GM19468 (cell line): Measurements from ENCODE around the gene SPATA2L.

ENCODE experiments used
- ATAC-seq: cut with Tn5 transposase; IDR thresholded peaks from one replicate; pipeline ENCODE4 v1.9.1; 2021; ENCODE audit warnings: mild to moderate bottlenecking, moderate library complexity, moderate number of reproducible peaks; ENCODE audit not compliant: unreplicated experiment; ENCODE audit errors: extremely low read depth

Gene SPATA2L, protein sequence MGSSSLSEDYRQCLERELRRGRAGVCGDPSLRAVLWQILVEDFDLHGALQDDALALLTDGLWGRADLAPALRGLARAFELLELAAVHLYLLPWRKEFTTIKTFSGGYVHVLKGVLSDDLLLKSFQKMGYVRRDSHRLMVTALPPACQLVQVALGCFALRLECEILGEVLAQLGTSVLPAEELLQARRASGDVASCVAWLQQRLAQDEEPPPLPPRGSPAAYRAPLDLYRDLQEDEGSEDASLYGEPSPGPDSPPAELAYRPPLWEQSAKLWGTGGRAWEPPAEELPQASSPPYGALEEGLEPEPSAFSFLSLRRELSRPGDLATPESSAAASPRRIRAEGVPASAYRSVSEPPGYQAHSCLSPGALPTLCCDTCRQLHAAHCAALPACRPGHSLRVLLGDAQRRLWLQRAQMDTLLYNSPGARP

DNA sequence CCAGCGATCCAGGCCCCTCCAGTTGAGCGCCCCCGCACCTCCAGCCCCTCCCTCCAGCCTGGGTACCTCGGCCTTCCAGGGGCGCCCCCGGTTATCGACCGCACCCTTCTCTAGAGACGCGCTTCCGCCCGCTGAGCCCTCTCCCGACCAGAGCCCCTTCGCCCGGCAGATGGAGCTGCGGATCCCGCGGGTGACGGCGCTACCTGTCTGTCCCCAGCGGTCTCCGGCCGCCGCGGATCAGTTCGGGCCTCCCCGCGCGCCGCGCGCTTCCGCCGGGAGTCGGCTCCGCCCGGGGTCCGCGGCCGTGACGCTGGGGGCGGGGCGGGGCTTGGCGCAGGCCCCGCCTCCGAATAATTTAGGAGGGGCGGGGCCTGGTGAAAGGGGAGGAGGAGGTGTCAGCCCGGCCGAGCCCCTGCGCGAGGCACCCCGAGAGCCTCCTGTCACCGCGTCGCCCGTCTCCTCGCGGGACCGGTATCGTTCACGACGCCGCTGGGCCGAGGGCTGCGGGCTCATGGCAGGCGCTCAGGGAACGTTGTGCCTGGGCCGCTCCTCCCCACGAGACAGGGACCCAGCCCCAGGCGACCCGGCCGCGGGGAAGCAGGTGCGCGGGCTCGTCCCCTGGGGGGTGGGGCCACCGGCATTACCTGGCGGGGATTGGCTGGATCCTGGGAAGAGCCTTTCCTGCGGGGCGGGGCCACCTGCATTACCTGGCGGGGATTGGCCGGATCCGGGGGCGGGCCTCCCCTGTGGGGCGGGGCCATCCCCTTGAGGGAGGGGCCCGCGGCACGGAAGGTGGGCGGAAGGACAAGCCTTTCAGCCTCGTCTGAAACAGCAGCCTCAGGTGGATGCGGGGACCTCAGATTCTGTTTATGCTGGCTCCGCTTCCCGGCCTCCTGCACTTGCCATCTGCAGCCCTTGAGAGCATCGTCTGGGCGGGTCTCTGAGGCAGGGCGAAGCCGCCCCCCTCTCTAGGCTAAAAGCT is at the start of gene SPATA2L:
Gene SPATA2L (minus strand): TSS at position 281 of the 982 bp plus-strand sequence. CDS start 473 bp downstream, outside the sequence.
- peak; percentile 62 for ATAC-seq

DNA sequence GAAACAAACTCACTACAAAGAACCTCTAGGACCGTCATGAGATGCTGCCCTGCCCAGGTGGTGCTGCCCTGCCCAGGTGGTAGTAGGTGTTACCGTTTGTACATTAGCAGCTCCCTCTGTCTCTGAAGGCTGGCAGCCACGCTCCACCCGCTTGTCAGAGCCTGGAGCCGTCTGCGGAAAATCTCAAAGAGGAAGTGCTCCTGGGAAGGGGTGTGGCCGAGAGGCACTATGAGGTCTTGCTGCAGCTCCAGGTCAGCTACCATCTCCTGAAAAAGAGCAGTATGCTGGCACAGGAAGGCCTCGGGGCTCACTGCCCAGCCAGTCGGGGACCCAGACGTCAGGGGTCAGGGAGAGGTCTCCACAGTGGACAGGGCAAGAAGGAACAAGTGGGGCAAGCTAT is 48.1 kb upstream of the SPATA2L start:
- no peak for ATAC-seq

DNA sequence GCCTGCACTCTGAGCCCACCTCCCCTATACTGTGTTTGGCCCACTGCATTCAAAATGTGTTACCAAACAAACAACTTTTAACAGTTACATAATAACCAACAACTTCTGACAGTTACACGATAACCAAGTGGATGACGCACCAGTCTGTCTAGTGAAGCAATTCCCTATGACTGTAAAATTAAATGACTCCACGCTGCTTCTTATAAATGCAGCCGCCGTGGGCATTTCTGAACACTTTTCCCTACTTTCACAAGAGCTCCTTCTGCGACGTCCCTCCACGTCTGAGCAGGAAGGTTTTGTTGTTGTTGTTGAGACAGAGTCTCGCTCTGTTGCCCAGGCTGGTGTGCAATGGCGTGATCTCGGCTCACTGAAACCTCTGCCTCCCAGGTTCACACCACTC is 47.4 kb upstream of the SPATA2L start:
- ATAC-seq: no peak

DNA sequence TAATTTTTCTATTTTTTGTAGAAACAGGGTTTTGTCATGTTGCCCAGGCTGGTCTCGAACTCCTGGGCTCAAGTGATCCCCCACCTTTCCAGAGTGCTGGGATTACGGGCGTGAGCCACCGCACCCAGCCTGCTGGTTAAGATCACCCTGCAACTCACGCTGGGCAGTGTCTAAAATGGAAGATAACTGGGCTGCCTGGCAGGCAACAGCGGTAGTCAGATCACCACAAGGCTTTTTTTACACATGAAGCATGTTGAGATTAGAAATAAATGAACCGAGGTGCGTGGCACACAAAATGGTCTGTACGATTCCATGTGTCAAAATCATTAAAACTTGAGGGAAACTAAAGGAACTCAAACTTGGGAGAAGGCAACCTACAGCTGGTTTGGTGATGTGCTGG is 46.6 kb upstream of the SPATA2L start:
- ATAC-seq: no peak

DNA sequence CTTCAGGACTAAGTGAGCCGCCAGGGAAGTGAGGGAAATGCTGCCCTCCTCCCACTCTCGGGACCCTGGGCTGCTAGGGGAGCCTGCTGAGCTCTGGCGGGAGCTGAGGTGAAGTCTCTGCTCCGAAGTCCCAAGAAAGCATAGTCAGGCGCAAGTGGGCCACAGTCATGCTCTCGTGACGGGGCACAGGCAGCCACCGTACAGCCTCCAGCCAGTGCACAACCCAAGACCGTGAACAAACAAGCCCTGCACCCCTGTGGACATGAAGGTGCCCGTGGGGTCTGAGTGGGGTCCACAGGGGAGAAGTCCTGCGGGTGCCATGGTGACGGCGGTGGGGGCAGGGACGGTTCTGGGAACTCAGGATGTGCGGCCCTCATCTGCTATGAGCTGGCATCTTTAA is 44.5 kb upstream of the SPATA2L start:
- ATAC-seq: no peak

DNA sequence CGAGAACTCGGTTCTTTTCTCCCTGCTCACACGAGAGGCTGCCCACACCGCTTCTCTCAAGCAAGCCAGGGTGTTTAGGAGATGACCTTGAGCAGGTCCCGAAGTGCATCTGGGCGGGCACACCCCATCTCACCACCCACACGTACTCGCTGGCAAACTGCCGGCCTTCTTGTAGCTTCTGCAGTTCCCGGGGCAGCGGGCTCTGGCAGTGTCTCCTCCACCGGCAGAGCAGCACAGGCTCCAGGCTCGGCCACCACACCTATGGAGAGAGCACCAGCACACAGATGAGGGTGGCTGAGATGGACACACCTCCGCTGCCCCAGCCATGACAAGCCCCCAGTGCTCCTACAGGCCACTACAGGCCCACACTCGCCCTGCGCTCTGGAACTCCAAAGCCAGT is 43.3 kb upstream of the SPATA2L start:
- ATAC-seq: no peak

DNA sequence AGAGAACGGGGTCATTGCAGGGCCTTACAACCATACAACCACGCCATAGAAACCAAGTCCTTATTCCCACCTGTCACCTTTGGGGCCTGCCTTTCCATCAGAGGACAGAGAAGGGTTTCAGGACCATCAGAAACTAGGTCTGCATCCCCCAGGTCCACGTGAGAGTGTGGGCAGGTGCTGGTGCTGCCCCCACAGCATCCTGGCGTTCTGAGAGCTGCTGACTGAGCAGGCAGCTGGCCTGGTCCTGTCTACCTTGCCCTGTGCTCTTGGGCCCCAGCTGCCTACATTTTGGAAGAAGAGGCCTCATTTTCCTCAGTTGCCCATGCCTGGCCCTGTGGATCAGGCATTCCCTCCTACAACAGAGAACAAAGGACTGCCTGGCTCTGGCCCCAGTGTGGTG is 41.4 kb upstream of the SPATA2L start:
- ATAC-seq: no peak

DNA sequence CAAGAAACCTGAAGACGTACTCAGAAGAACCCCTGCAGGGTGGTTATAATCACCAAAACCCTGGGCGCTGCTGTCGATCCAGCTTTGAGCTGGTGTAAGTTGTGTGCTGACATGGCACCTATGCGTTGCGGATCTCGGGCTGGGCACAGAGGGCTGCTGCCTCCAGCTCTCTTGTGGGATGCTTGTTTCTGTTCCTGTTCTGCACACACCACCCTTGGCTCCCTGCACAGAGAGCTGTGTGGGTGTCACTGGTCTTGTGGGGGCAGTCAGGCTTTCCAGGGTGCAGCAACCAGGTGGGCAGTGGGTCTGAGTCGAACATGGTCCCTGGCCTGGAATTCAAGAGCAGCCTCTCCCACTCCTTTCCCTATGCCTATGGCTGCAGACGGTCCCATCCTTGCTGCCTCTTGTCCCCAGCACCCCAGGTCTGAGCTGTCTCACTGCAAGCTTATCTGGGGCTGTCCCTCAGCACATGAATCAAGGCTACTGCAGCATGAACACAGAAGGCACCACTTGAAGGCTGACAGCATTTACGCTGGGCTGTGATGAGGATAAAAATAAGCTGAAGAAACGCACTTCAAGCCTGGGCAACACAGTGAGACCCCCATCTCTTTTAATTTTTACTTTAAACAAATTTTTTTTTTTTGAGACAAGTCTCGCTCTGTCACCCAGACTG is 40.0 kb upstream of the SPATA2L start:
- no peak for ATAC-seq

DNA sequence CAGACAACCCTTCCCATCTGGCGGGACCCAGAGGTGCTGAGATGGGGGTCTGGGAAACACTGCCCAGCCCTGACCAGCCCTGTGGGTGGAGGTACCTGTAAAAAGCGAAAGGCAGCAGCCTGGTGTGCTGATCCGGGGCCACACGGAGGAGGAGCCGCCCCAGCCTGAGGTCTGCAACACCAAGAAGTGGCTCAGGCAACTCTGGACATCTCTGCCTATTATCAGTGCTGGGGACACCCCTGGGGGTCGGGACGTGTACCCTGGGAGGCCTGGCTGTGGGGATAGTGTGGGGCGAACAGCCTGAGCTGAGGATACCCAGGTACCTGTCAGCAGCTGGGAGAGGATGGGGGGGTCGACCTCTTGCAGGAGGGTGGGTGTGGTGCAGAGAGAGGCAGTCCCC is 37.9 kb upstream of the SPATA2L start:
- no peak for ATAC-seq

DNA sequence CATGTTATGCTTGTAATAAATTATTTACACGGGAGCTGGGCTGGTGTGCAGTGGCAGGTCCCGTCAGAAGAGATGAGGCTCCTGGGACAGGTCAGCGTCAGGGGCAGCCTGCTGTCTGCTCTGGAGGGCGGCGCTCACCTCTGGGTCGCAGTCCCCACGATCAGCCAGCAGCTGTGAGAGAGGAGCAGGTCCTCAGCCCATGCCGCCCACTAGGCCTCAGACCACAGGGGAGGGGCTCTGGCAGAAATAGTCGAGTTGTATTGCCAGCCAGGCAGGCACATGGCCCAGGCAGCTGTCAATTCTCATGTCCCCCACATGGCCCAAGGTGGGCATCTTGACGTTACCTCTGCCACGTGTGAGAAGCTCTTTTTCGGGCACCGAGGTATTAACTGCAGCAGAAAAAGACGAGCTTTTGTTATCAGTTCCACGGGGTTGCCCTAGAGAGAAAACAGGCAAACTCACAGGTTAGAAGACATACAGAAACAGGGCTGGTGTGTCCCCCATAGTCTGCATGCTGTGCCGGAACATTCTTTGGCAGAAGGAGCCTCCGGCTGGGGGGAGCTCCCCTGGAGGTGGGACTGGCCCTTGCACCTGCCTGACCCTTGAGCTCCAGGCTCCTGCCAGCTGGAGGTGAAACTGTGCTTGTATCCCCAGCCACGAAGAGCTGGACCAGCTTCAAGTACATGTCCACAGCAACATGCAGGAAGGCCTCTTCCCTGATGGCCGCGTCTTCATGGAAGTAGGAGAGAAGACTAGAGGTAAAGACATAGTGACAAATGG is 37.2 kb upstream of the SPATA2L start:
- ATAC-seq: no peak

DNA sequence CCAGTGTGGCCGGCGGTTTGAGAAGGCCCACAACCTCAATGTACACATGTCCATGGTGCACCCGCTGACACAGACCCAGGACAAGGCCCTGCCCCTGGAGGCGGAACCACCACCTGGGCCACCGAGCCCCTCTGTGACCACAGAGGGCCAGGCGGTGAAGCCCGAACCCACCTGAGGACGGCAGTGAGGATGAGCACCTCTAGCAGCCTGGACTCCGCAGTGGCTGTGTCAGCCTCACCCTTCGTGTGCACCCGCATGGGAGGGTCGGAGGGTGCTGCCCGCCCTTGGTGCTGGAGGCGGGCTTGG is 36.5 kb upstream of the SPATA2L start:
- ATAC-seq: no peak

DNA sequence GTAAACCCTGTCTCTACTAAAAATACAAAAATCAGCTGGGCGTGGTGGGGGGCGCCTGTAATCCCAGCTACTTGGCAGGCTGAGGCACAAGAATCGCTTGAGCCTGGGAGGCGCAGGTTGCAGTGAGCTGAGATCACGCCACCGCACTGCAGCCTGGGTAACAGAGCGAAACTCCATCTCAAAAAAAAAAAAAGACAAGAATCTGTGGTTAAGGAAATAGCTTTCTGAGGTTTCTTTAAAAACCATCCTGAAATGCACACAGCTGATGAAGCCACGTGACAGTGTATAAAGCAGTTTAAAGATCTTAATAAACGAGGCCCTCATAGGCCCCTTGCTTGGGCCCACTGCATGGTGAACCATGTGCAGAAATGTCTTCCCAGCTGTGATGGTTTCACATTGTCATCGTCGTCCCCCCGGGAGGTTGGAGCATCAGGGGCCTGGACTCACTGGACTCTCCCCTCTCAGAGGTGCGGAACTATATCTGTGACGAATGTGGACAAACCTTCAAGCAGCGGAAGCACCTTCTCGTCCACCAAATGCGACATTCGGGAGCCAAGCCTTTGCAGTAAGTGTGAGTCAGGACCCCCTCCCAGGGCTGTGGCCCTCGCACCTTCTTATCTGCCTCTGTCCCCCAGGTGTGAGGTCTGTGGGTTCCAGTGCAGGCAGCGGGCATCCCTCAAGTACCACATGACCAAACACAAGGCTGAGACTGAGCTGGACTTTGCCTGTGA is 36.0 kb upstream of the SPATA2L start:
- ATAC-seq: no peak

DNA sequence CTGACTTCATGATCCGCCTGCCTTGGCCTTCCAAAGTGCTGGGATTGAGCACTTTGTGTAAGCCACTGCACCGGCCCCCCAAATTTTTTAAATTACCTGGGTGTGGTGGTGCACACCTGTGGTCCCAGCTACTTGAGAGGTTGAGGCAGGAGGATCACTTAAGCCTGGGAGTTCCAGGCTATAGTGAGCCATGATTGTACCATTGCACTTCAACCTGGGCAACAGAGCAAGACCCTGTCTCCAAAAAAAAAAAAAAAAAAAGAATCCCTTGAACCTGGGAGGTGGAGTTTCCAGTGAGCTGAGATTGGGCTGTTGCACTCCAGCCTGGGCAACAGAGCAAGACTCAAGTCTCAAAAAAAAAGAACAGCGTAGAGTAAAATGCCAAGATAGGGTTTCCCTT is 35.0 kb upstream of the SPATA2L start:
- ATAC-seq: no peak

DNA sequence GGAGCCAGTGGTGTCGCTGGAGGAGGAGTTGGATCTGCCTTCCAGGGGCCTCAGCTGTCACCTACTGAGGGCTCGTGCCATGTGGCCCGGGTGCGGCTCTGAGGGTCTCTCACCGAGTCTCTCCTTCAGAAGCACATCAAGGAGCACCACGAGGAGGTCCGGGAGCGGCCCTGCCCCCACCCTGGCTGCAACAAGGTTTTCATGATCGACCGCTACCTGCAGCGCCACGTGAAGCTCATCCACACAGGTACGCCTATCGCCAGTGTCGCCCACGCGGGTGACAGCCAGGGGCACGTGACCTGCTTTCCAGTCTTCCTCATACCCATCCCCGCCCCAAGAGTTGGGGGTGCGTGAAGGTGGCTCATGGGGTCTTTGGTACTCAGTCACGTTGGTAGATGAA is 32.3 kb upstream of the SPATA2L start:
- ATAC-seq: no peak

DNA sequence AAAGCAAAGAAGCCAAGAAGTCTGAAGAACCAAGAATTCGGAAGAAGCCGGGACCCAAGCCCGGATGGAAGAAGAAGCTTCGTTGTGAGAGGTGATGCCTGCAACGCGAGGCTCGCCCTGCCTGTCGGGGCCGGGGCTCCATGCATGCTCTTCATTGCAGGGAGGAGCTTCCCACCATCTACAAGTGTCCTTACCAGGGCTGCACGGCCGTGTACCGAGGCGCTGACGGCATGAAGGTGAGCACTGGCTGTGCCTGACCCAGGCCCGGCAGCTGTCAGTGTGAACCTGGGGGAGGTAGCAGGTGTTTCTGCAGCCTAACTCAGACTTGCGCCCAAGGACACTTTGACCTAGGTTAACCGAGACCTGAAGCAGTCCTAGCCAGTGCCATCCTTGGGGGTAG is 31.8 kb upstream of the SPATA2L start:
- ATAC-seq: no peak

DNA sequence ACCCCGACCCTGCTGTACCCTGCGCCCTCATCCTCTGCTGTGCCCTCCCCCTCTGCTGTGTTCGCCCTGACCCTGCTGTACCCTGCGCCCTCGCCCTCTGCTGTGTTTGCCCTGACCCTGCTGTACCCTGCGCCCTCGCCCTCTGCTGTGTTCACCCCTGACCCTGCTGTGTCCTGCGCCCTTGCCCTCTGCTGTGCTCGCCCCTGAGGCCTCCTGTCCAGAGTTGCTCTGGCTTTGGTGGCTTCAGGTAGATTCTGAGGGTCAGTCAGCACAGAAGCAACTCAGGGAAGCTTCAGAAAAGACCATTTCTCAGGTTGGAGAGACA is 31.4 kb upstream of the SPATA2L start:
- no peak for ATAC-seq

DNA sequence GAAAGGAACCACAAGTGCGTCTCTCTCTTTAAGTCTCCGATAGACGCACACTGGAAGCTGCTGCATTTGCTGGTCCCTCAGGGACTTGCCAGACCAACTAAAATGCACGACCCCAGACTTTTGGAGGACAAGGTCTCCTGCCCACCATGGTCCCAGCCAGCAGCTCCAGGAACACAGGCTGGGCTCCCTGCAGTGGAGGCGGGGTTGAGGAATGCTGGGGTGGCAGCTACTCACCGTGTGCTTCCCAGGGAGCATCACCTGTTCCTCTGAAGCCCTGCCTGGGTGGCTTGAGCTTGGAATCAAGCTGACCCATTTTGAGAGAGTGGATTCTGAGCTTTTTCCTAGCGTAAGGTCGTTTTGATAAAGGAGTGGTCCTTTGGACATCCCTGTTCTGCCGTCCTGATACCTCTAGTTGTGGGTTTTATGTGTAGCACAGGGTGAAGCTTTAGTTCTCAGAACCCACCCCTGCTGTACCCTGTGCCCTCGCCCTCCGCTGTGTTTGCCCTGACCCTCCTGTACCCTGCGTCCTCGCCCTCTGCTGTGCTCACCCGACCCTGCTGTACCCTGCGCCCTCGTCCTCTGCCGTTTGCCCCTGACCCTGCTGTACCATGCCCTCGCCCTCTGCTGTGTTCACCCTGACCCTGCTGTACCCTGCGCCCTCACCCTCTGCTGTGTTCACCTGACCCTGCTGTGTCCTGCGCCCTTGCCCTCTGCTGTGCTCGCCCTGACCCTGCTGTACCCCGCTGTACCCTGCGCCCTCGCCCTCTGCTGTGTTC is 30.8 kb upstream of the SPATA2L start:
- ATAC-seq: no peak

DNA sequence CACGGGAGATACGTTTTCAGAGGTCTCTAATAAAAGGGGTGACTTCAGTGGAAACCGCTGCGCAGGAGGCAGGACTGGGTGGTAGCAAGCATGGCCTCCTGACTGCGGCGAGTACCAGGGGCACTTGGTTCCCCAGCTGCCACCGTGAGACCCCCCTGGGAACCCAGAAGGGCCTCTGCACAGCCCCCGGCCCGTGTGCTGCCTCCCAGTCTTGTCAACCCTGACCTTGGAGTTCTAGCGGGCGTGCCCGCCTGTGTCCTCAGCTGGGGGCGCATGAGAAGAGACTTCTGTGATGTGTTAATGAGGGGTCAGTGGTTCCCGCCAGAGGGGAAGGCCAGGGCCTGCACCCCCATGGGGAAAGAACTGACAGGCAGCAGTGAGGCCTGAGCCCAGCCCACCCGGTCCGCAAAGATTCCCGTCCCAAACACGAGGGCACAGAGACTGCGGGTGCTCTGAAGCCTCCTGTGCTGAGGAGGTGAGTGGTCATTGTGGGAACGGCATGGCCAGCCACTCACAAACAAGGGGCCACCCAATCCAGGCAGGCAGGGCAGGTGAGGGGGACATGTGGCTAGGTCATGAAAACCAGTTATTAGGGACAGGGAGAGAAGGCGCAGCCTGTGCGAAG is 29.2 kb upstream of the SPATA2L start:
- no peak for ATAC-seq
